B cell (primary cell): Measurements from ENCODE around the gene CBFB. TPM values are rescaled to one million over a fixed set of nuclear protein-coding genes. Genes with fewer than 3 reads are reported as not detected.

Experiments
- ATAC-seq: fragments of 200-7000 bp; cut with Tn5 transposase; one replicate; pipeline ENCODE4 v1.10.0; 2021; ENCODE audit warnings: low read depth, mild to moderate bottlenecking, moderate number of reproducible peaks, moderate library complexity
- CTCF ChIA-PET: fragments of 350-600 bp; sonication (Branson Sonifier 250); formaldehyde crosslinking; loops from one replicate; lab custom pipeline; 2021; ENCODE audit warnings: antibody characterized with exemption, inconsistent platforms; lab: Charles Lee
- POLR2A ChIA-PET: fragments of 350-600 bp; sonication (Branson Sonifier 250); formaldehyde crosslinking; loops from one replicate; lab custom pipeline; 2021; ENCODE audit warnings: antibody characterized with exemption; lab: Charles Lee
- DNase-seq: peaks from one replicate; pipeline ENCODE4 v3.0.0; 2013
- H2AFZ ChIP-seq: 2 replicates; pipeline ENCODE4 v1.6.1; 2012; ENCODE audit warnings: mild to moderate bottlenecking, low read depth, low read length; ENCODE audit not compliant: insufficient read depth, poor library complexity, severe bottlenecking
- H3K27ac ChIP-seq, 2 donors: 1 replicate in 1 of 2; 2 replicates in 1 of 2; pipeline ENCODE4 v1.5.1; 2012 to 2013; ENCODE audit warnings: low read length in 2 of 2, mild to moderate bottlenecking in 2 of 2, moderate library complexity in 1 of 2
- H3K27me3 ChIP-seq, 4 experiments: fragments of 200-600 bp in 1 of 4; sonication (generic) in 1 of 4; replicated peaks in 1 of 4; 1 replicate in 2 of 4; 2 replicates in 2 of 4; pipeline versions ENCODE4 v1.6.1 to v1.7.0; 2013 to 2016; ENCODE audit warnings: low read length in 3 of 4, mild to moderate bottlenecking in 2 of 4, mixed read lengths in 1 of 4, moderate library complexity in 1 of 4; ENCODE audit not compliant: insufficient read depth in 4 of 4, control insufficient read depth in 3 of 4; ENCODE audit errors: control extremely low read depth in 1 of 4
- H3K36me3 ChIP-seq, 2 experiments: replicated peaks in 1 of 2; 1 replicate in 1 of 2; 2 replicates in 1 of 2; pipeline versions ENCODE4 v1.6.1 to v1.7.1; 2013; ENCODE audit warnings: low read length in 1 of 2; ENCODE audit not compliant: insufficient read depth in 2 of 2, control insufficient read depth in 1 of 2; ENCODE audit errors: control extremely low read depth in 1 of 2, extremely low read depth in 1 of 2
- H3K4me1 ChIP-seq, 2 donors: fragments of 200-600 bp in 1 of 2; sonication (generic) in 1 of 2; 1 replicate in 1 of 2; 2 replicates in 1 of 2; pipeline versions ENCODE4 v1.5.1 to v1.6.1; 2013 to 2017; ENCODE audit warnings: low read length in 2 of 2; ENCODE audit not compliant: control insufficient read depth in 2 of 2, insufficient read depth in 2 of 2
- H3K4me2 ChIP-seq: replicated peaks from 2 replicates; pipeline ENCODE3; 2012; ENCODE audit warnings: mild to moderate bottlenecking, low read depth, low read length; ENCODE audit not compliant: poor library complexity, severe bottlenecking
- H3K4me3 ChIP-seq, 5 experiments: fragments of 200-600 bp in 1 of 5; sonication (generic) in 1 of 5; 1 replicate in 3 of 5; 2 replicates in 2 of 5; pipeline versions ENCODE4 v1.5.1 to v1.7.0; 2011 to 2016; ENCODE audit warnings: low read length in 4 of 5, mild to moderate bottlenecking in 4 of 5, low read depth in 2 of 5, control low read depth in 1 of 5, moderate library complexity in 1 of 5; ENCODE audit not compliant: insufficient read depth in 1 of 5; ENCODE audit errors: control extremely low read depth in 1 of 5, extremely low read depth in 1 of 5
- H3K79me2 ChIP-seq: fragments of 200-600 bp; sonication (generic); one replicate; pipeline ENCODE4 v1.6.0; 2016; ENCODE audit warnings: low read length; ENCODE audit not compliant: control insufficient read depth, insufficient read depth
- H3K9ac ChIP-seq: fragments of 200-600 bp; sonication (generic); 2 replicates; pipeline ENCODE4 v1.6.1; 2017; ENCODE audit warnings: mild to moderate bottlenecking, low read length, moderate library complexity
- H3K9me3 ChIP-seq, 3 donors: one replicate each; pipeline versions ENCODE4 v1.6.1 to v1.7.1; 2013; ENCODE audit warnings: low read length in 2 of 3; ENCODE audit not compliant: control insufficient read depth in 2 of 3, insufficient read depth in 1 of 3; ENCODE audit errors: control extremely low read depth in 1 of 3
- H4K20me1 ChIP-seq: 2 replicates; pipeline ENCODE4 v1.6.0; 2012; ENCODE audit warnings: mild to moderate bottlenecking, low read length; ENCODE audit not compliant: insufficient read depth, control insufficient read depth, poor library complexity, severe bottlenecking
- H3K27ac Mint-ChIP-seq: one replicate; pipeline ENCODE4 v1.8.0; 2021; ENCODE audit warnings: mixed read lengths
- H3K27me3 Mint-ChIP-seq: one replicate; pipeline ENCODE4 v1.8.0; 2021; ENCODE audit warnings: mixed read lengths
- H3K4me1 Mint-ChIP-seq: one replicate; pipeline ENCODE4 v1.8.0; 2021; ENCODE audit warnings: mixed read lengths
- H3K4me3 Mint-ChIP-seq: one replicate; pipeline ENCODE4 v1.8.0; 2021; ENCODE audit warnings: mixed read lengths
- H3K9me3 Mint-ChIP-seq: one replicate; pipeline ENCODE4 v1.8.0; 2022; ENCODE audit warnings: mixed read lengths; ENCODE audit not compliant: insufficient read depth
- CTCF ChIP-seq: fragments of 200-600 bp; IDR thresholded peaks from one replicate; pipeline ENCODE4 v1.8.0; 2022; ENCODE audit warnings: antibody characterized with exemption, mild to moderate bottlenecking
- EZH2 ChIP-seq: IDR thresholded peaks from 2 replicates; pipeline ENCODE4 v1.6.1; 2012; ENCODE audit warnings: borderline replicate concordance, low read depth, mild to moderate bottlenecking, moderate library complexity, low read length; ENCODE audit not compliant: insufficient read depth, poor library complexity, severe bottlenecking
- WGBS: methylation state at CpG from one replicate; pipeline ENCODE4 v1.1.5; 2013; ENCODE audit warnings: missing lambda C conversion rate; ENCODE audit not compliant: insufficient coverage; 5-methylcytosine and 5-hydroxymethylcytosine counted together
- intact Hi-C: fragments of 100-400 bp; cut with micrococcal nuclease; formaldehyde crosslinking; loops from one replicate; pipeline ENCODE4 v1.10.0; 2022
- polyA plus RNA-seq: library from polyadenylated mRNA; depleted of rRNA; stranded (reverse); fragments of >200 nt; gene quantifications from 2 replicates; pipeline ENCODE4 v1.2.3, GENCODE V29; 2012
- total RNA-seq, 2 donors: library from RNA; stranded (reverse); fragments of 120-200 nt in 1 of 2; gene quantifications; 1 replicate in 1 of 2; 2 replicates in 1 of 2; pipeline versions ENCODE4 v1.2.3 to v1.2.4, GENCODE V29; 2013 to 2022

The CBFB gene
- total and polyA plus RNA-seq, 2 donors (not counting 1 experiment from before 2014, with no cell fraction given), result 19.5 to 89.0 TPM

- Histone ChIP-seq H3K9me3 (no peaks in the 10 kb centered on the region), H2AFZ (no peak overlapping the region), H3K4me1 (no peaks in the 10 kb centered on the region), H3K4me3 (no peak overlapping the region), H3K27ac (no peak overlapping the region), H3K4me2 (no peak overlapping the region), H4K20me1 (peaks cover 17% of the 10 kb centered on the region), H3K36me3 (peaks cover 4 to 13% of the 10 kb centered on the region in 2 experiments), H3K27me3 (no peaks in the 10 kb centered on the region), H3K79me2 (peaks cover 66% of the 10 kb centered on the region), H3K9ac (no peak overlapping the region)
- Mint-ChIP-seq H3K4me1 (peaks cover 6% of the 10 kb centered on the region), H3K27ac (no peak overlapping the region), H3K4me3 (no peak overlapping the region), H3K27me3 (no peaks in the 10 kb centered on the region), H3K9me3 (no peaks in the 10 kb centered on the region)
- ATAC-seq, result no peak
- intact Hi-C loops, result no loop called here
- ChIA-PET POLR2A (no interaction called here), CTCF (interaction anchor here (1.0 kb wide), 1 partner anchor 138 kb away, joined by 3 read pairs; no protein-coding TSS in a partner anchor)
- 85% methylated on average over 11 of the region's 13 CpGs for WGBS
- no peak for DNase-seq
- TF ChIP-seq CTCF, result no peak
Measured at GRCh38 chr16:67116388-67117311, 87.7 kb downstream of the CBFB start.

- POLR2A ChIA-PET, result interaction anchor here (0.7 kb wide), 1 partner anchor 825 kb away, joined by 3 read pairs; no protein-coding TSS in a partner anchor
Measured at GRCh38 chr16:67117716-67118115, 88.8 kb downstream of the CBFB start.

More at GRCh38 chr16:67117716-67118115, 88.8 kb downstream of the CBFB start:
- Histone ChIP-seq H3K27me3 (no peaks in the 10 kb centered on the region), H4K20me1 (peaks cover 13% of the 10 kb centered on the region), H3K79me2 (peaks cover 55% of the 10 kb centered on the region), H3K36me3 (peaks cover 4 to 21% of the 10 kb centered on the region in 2 experiments), H3K4me2 (no peak overlapping the region), H3K9ac (no peak overlapping the region), H3K4me1 (no peaks in the 10 kb centered on the region), H3K9me3 (no peaks in the 10 kb centered on the region), H3K27ac (no peak overlapping the region), H3K4me3 (no peak overlapping the region), H2AFZ (no peak overlapping the region)
- H3K4me3 Mint-ChIP-seq, result no peak overlapping the region
- TF ChIP-seq CTCF (no peak), EZH2 (no peak)
- DNase-seq, result no peak
- intact Hi-C loops, result no loop called here
- no peak overlapping the region for H3K27ac Mint-ChIP-seq
- CTCF ChIA-PET, result interaction anchor here (0.6 kb wide), 1 partner anchor 18 kb away, joined by 3 read pairs; no protein-coding TSS in a partner anchor
- no peaks in the 10 kb centered on the region for H3K27me3 Mint-ChIP-seq
- WGBS, result 93% methylated on average over 3 of the region's 9 CpGs
- H3K4me1 Mint-ChIP-seq, result peaks cover 5% of the 10 kb centered on the region
- ATAC-seq, result no peak
- H3K9me3 Mint-ChIP-seq, result no peaks in the 10 kb centered on the region
